ENCODE results near the gene STPG3. TPM values are rescaled to one million over a fixed set of nuclear protein-coding genes. Genes with fewer than 3 reads are reported as not detected.

STPG3 gene
- total RNA-seq, 1 donor from 2014 or later: not detected

GRCh38 chr9:137299203-137299565 is 48.1 kb downstream of the STPG3 start:
- DNase-seq (ENCODE audit: extremely low read depth, low read depth, low spot score): no peak

GRCh38 chr9:137299938-137300337 is 48.9 kb downstream of the STPG3 start:
- no peak for DNase-seq (ENCODE audit: extremely low read depth, low read depth, low spot score)

- no peak for DNase-seq (ENCODE audit: extremely low read depth, low read depth, low spot score)
Measured at GRCh38 chr9:137300567-137301080, 49.5 kb downstream of the STPG3 start.

GRCh38 chr9:137301081-137301947 is 50.2 kb downstream of the STPG3 start:
- no peak for DNase-seq (ENCODE audit: extremely low read depth, low read depth, low spot score)

GRCh38 chr9:137302118-137302448 is 51.0 kb downstream of the STPG3 start, which contains the start of gene NRARP:
Gene NRARP (minus strand): TSS chr9:137302271. CDS start chr9:137301928, 343 bp downstream.
- DNase-seq (ENCODE audit: extremely low read depth, low read depth, low spot score): no peak

GRCh38 chr9:137302449-137303150 is 51.5 kb downstream of the STPG3 start:
- no peak for DNase-seq (ENCODE audit: extremely low read depth, low read depth, low spot score)

Other genes with a start within 250 kb of the STPG3 start
- gene ABCA2, start 223.0 kb upstream of the STPG3 start, total RNA-seq: 27.2 and 28.4 TPM in 2 replicates
- not detected in 2 replicates for gene FUT7, start 219.2 kb upstream of the STPG3 start, total RNA-seq
- gene NPDC1, start 205.1 kb upstream of the STPG3 start, total RNA-seq: 195 and 250 TPM in 2 replicates
- not detected in 2 replicates for gene ENTPD2, start 197.2 kb upstream of the STPG3 start, total RNA-seq
- 6.1 and 6.7 TPM in 2 replicates for gene SAPCD2, start 180.7 kb upstream of the STPG3 start, total RNA-seq
- 17.2 and 30.3 TPM in 2 replicates for gene UAP1L1, start 173.8 kb upstream of the STPG3 start, total RNA-seq
- gene MAN1B1, start 164.3 kb upstream of the STPG3 start, total RNA-seq: 109 and 118 TPM in 2 replicates
- 154 and 167 TPM in 2 replicates for gene DPP7, start 136.6 kb upstream of the STPG3 start, total RNA-seq
- gene GRIN1, start 112.1 kb upstream of the STPG3 start, total RNA-seq: not detected in 2 replicates
- not detected in 2 replicates for gene LRRC26, start 81.2 kb upstream of the STPG3 start, total RNA-seq
- gene TMEM210, start 79.2 kb upstream of the STPG3 start, total RNA-seq: not detected in 2 replicates
- gene ANAPC2, start 62.7 kb upstream of the STPG3 start, total RNA-seq: 22.9 and 34.2 TPM in 2 replicates
- 91.8 and 109 TPM in 2 replicates for gene SSNA1, start 62.6 kb upstream of the STPG3 start, total RNA-seq
- gene TPRN, start 50.5 kb upstream of the STPG3 start, total RNA-seq: 10.0 and 10.8 TPM in 2 replicates
- gene TMEM203, start 45.6 kb upstream of the STPG3 start, total RNA-seq: 24.3 and 32.1 TPM in 2 replicates
- gene NDOR1, start 45.6 kb upstream of the STPG3 start, total RNA-seq: 10.3 and 12.8 TPM in 2 replicates
- 0.76 and 2.9 TPM in 2 replicates for gene RNF208, start 29.0 kb upstream of the STPG3 start, total RNA-seq
- 0.41 and 0.78 TPM in 2 replicates for gene CYSRT1, start 26.1 kb upstream of the STPG3 start, total RNA-seq
- gene RNF224, start 23.8 kb upstream of the STPG3 start, total RNA-seq: not detected in 2 replicates
- gene SLC34A3, start 20.4 kb upstream of the STPG3 start, total RNA-seq: not detected in 2 replicates
- gene TUBB4B, start 10.0 kb upstream of the STPG3 start, total RNA-seq: 400 and 427 TPM in 2 replicates
- 48.5 and 63.0 TPM in 2 replicates for gene NELFB, start 4.0 kb downstream of the STPG3 start, total RNA-seq
- gene TOR4A, start 26.4 kb downstream of the STPG3 start, total RNA-seq: 59.7 and 81.4 TPM in 2 replicates
- 62.5 and 188 TPM in 2 replicates for gene NRARP, start 51.0 kb downstream of the STPG3 start, total RNA-seq
- 20.9 and 32.6 TPM in 2 replicates for gene EXD3, start 171.9 kb downstream of the STPG3 start, total RNA-seq
- gene NOXA1, start 172.1 kb downstream of the STPG3 start, total RNA-seq: 1.2 and 1.7 TPM in 2 replicates
- gene ENTPD8, start 190.1 kb downstream of the STPG3 start, total RNA-seq: 0.10 and 0.18 TPM in 2 replicates
- 53.7 and 74.7 TPM in 2 replicates for gene NSMF, start 208.0 kb downstream of the STPG3 start, total RNA-seq

Measured in glomerular endothelial cell (primary cell).